Measurements from ENCODE around the gene SLC9A9. TPM values are rescaled to one million over a fixed set of nuclear protein-coding genes. Genes with fewer than 3 reads are reported as not detected.

SLC9A9 gene
- total and polyA plus RNA-seq, 8 donors, result 0.28 to 5.9 (median 0.75) TPM

- ATAC-seq, result no peak
- no peaks in the 10 kb centered on the region for H3K4me1 ChIP-seq
- H3K36me3 ChIP-seq, result no peaks in the 10 kb centered on the region
- no peak for FAIRE-seq
- WGBS, 2 donors, result 62 to 77% methylated on average over 2 of the region's 2 CpGs
- intact Hi-C loops (cut with DNase I), result no loop called here
- no peak overlapping the region for H3K27ac ChIP-seq
- H3K9me3 ChIP-seq, result no peaks in the 10 kb centered on the region
- H3K4me3 ChIP-seq, result no peak overlapping the region
- no peak for DNase-seq
- H3K27me3 ChIP-seq, result no peaks in the 10 kb centered on the region
- no peak for TF ChIP-seq CTCF (IDR thresholded peaks at IDR 0.05)
Measured at GRCh38 chr3:143389388-143389787, 458.9 kb downstream of the SLC9A9 start.

- TF ChIP-seq CTCF (IDR thresholded peaks at IDR 0.05), result no peak
- intact Hi-C loops (cut with DNase I), result no loop called here
- Histone ChIP-seq H3K4me3 (no peak overlapping the region), H3K27ac (no peak overlapping the region), H3K9me3 (no peaks in the 10 kb centered on the region), H3K4me1 (no peaks in the 10 kb centered on the region), H3K27me3 (no peaks in the 10 kb centered on the region), H3K36me3 (no peaks in the 10 kb centered on the region)
- ATAC-seq (no peak), FAIRE-seq (no peak), DNase-seq (no peak)
- 65 to 83% methylated on average over 2 of the region's 2 CpGs for WGBS, 2 donors
Measured at GRCh38 chr3:143387425-143387824, 460.8 kb downstream of the SLC9A9 start.

- intact Hi-C loops (cut with DNase I), result no loop called here
- no peaks in the 10 kb centered on the region for H3K9me3 ChIP-seq
- FAIRE-seq, result no peak
- DNase-seq, result no peak
- H3K36me3 ChIP-seq, result no peaks in the 10 kb centered on the region
- WGBS, 2 donors, result 67 to 74% methylated on average over 2 of the region's 2 CpGs
- no peak for TF ChIP-seq CTCF (IDR thresholded peaks at IDR 0.05)
- no peak overlapping the region for H3K27ac ChIP-seq
- H3K4me3 ChIP-seq, result no peak overlapping the region
- H3K27me3 ChIP-seq, result no peaks in the 10 kb centered on the region
- no peaks in the 10 kb centered on the region for H3K4me1 ChIP-seq
- no peak for ATAC-seq
Measured at GRCh38 chr3:143384076-143384475, 464.2 kb downstream of the SLC9A9 start.

GRCh38 chr3:143383421-143383820 is 464.8 kb downstream of the SLC9A9 start:
- FAIRE-seq (no peak), ATAC-seq (no peak), DNase-seq (no peak)
- no peaks in the 10 kb centered on the region for H3K36me3 ChIP-seq
- no peaks in the 10 kb centered on the region for H3K9me3 ChIP-seq
- no peaks in the 10 kb centered on the region for H3K27me3 ChIP-seq
- H3K27ac ChIP-seq, result no peak overlapping the region
- intact Hi-C loops (cut with DNase I), result no loop called here
- no peak for TF ChIP-seq CTCF (IDR thresholded peaks at IDR 0.05)
- no peak overlapping the region for H3K4me3 ChIP-seq
- no peaks in the 10 kb centered on the region for H3K4me1 ChIP-seq

- H3K4me1 ChIP-seq, result no peaks in the 10 kb centered on the region
- no peaks in the 10 kb centered on the region for H3K9me3 ChIP-seq
- no peak overlapping the region for H3K4me3 ChIP-seq
- H3K36me3 ChIP-seq, result no peaks in the 10 kb centered on the region
- no peak for ATAC-seq
- FAIRE-seq, result no peak
- H3K27ac ChIP-seq, result no peak overlapping the region
- TF ChIP-seq CTCF (IDR thresholded peaks at IDR 0.05), result no peak
- intact Hi-C loops (cut with DNase I), result no loop called here
- no peaks in the 10 kb centered on the region for H3K27me3 ChIP-seq
- DNase-seq, result no peak
- 81 to 91% methylated on average over 1 of the region's 1 CpG for WGBS, 2 donors
Measured at GRCh38 chr3:143382816-143383215, 465.5 kb downstream of the SLC9A9 start.
